MCF 10A (cell line): ENCODE data around the gene FAM234A. TPM values are rescaled to one million over a fixed set of nuclear protein-coding genes. Genes with fewer than 3 reads are reported as not detected.
"Not testable (repeated sequence)": the region's sequence is repeated elsewhere in the genome, so short reads cannot be mapped to it uniquely, and the experiment has no call there.

ENCODE experiments used
- BruUV-seq: library from RNA; stranded (reverse); fragments of 400-500 nt; replicated peaks from 2 replicates; lab custom pipeline; 2021; lab: Mats Ljungman, UMichigan
- CTCF ChIA-PET: fragments of 300-600 bp; sonication (Branson Sonifier 250); formaldehyde crosslinking; extraction: SDS; loops from one replicate; lab custom pipeline; 2021; ENCODE audit warnings: antibody characterized with exemption, inconsistent platforms; lab: Yijun Ruan, JAX
- POLR2A ChIA-PET: fragments of 300-600, 350-650 bp; sonication (Branson Sonifier 250); formaldehyde crosslinking; extraction: SDS; loops from one replicate; lab custom pipeline; 2020; ENCODE audit warnings: antibody characterized with exemption, inconsistent platforms; lab: Yijun Ruan, JAX
- DNase-seq: peaks from one replicate; pipeline ENCODE4 v3.0.0-alpha.2; 2018; ENCODE audit not compliant: unreplicated experiment
- H3K27ac Mint-ChIP-seq: one replicate; pipeline ENCODE4 v1.8.0; 2022; ENCODE audit warnings: mild to moderate bottlenecking, low read depth, mixed read lengths; ENCODE audit not compliant: unreplicated experiment
- H3K27me3 Mint-ChIP-seq: one replicate; pipeline ENCODE4 v1.8.0; 2022; ENCODE audit warnings: mixed read lengths; ENCODE audit not compliant: insufficient read depth, unreplicated experiment
- H3K36me3 Mint-ChIP-seq: one replicate; pipeline ENCODE4 v1.8.0; 2022; ENCODE audit warnings: mild to moderate bottlenecking, moderate library complexity, mixed read lengths; ENCODE audit not compliant: insufficient read depth, unreplicated experiment
- H3K4me1 Mint-ChIP-seq: one replicate; pipeline ENCODE4 v1.8.0; 2022; ENCODE audit warnings: mixed read lengths; ENCODE audit not compliant: insufficient read depth, unreplicated experiment
- H3K4me3 Mint-ChIP-seq: one replicate; pipeline ENCODE4 v1.8.0; 2022; ENCODE audit warnings: mild to moderate bottlenecking, moderate library complexity, mixed read lengths; ENCODE audit not compliant: unreplicated experiment
- H3K9me3 Mint-ChIP-seq: one replicate; pipeline ENCODE4 v1.8.0; 2022; ENCODE audit warnings: mixed read lengths; ENCODE audit not compliant: unreplicated experiment
- CTCF ChIP-seq: fragments of 200-600 bp; IDR thresholded peaks from one replicate; pipeline ENCODE4 v1.8.0; 2022; ENCODE audit warnings: antibody characterized with exemption, mild to moderate bottlenecking; ENCODE audit not compliant: unreplicated experiment
- intact Hi-C: fragments of 100-400 bp; cut with micrococcal nuclease; formaldehyde crosslinking; loops from 2 replicates; pipeline ENCODE4 v1.14.1; 2022
- total RNA-seq: library from RNA; stranded (reverse); gene quantifications from 2 replicates; pipeline ENCODE4 v1.2.3, GENCODE V29; 2022

FAM234A gene
- total RNA-seq, 1 experiment from 2014 or later: 67.3 TPM

- H3K9me3 Mint-ChIP-seq: no peaks in the 10 kb centered on the region
- POLR2A ChIA-PET: interaction anchor here (0.6 to 3.0 kb wide), 14 partner anchors 9 to 415 kb away, joined by 3 to 16 read pairs (median 4); partner anchors contain the start of gene AXIN1
- no peaks in the 10 kb centered on the region for H3K27me3 Mint-ChIP-seq
- H3K27ac Mint-ChIP-seq: peak within 1 kb of the TSS; percentile 84
- peaks cover 48% of the 10 kb centered on the region for H3K36me3 Mint-ChIP-seq
- intact Hi-C loops: loop anchor here (2.0 kb wide), 1 partner anchor 134 kb away; no protein-coding TSS in a partner anchor
- no peak for TF ChIP-seq CTCF
- H3K4me1 Mint-ChIP-seq: peaks cover 5% of the 10 kb centered on the region
- TSS peak; percentile 90 for BruUV-seq
- H3K4me3 Mint-ChIP-seq: peak within 1 kb of the TSS; percentile 87
- CTCF ChIA-PET: interaction anchor here (0.6 to 1.8 kb wide), 7 partner anchors 13 to 134 kb away, joined by 3 to 8 read pairs (median 4); no protein-coding TSS in a partner anchor
- DNase-seq: peak; percentile 85
Measured at GRCh38 chr16:228852-229730, 5.5 kb upstream of the FAM234A start, which contains the start of gene LUC7L. TSS of gene LUC7L (minus strand) at chr16:229449. CDS start at chr16:229339, 110 bp downstream.

GRCh38 chr16:229731-230281 lies 4.8 kb upstream of the FAM234A start:
- CTCF ChIA-PET: interaction anchor here (0.8 kb wide), 1 partner anchor 14 kb away, joined by 4 read pairs; no protein-coding TSS in a partner anchor
- intact Hi-C loops: loop anchor here (2.0 kb wide), 1 partner anchor 133 kb away; no protein-coding TSS in a partner anchor
- POLR2A ChIA-PET: interaction anchor here (0.7 to 3.0 kb wide), 7 partner anchors 11 to 154 kb away, joined by 3 to 16 read pairs (median 5); partner anchors contain the start of gene AXIN1
- no peak for DNase-seq
- Mint-ChIP-seq H3K27ac (peak overlapping the region; percentile 84), H3K9me3 (no peaks in the 10 kb centered on the region), H3K4me3 (peak overlapping the region; percentile 87), H3K36me3 (peaks cover 41% of the 10 kb centered on the region), H3K27me3 (no peaks in the 10 kb centered on the region), H3K4me1 (peaks cover 5% of the 10 kb centered on the region)
- no peak for TF ChIP-seq CTCF
- no TSS peak for BruUV-seq

GRCh38 chr16:230351-230750 lies 4.3 kb upstream of the FAM234A start:
- H3K9me3 Mint-ChIP-seq, BruUV-seq, H3K4me1 Mint-ChIP-seq, H3K27me3 Mint-ChIP-seq, CTCF ChIA-PET, H3K4me3 Mint-ChIP-seq, intact Hi-C loops, POLR2A ChIA-PET, DNase-seq, H3K27ac Mint-ChIP-seq: not testable (repeated sequence)
- peaks cover 35% of the 10 kb centered on the region for H3K36me3 Mint-ChIP-seq

GRCh38 chr16:230949-231348 lies 3.7 kb upstream of the FAM234A start:
- Mint-ChIP-seq H3K4me3 (no peak overlapping the region), H3K9me3 (no peaks in the 10 kb centered on the region), H3K27ac (no peak overlapping the region), H3K27me3 (no peaks in the 10 kb centered on the region), H3K4me1 (peaks cover 5% of the 10 kb centered on the region), H3K36me3 (peaks cover 29% of the 10 kb centered on the region)
- ChIA-PET CTCF (interaction anchor here (0.7 kb wide), 1 partner anchor 1456 kb away, joined by 3 read pairs; no protein-coding TSS in a partner anchor), POLR2A (no interaction called here)
- intact Hi-C loops: no loop called here
- no peak for TF ChIP-seq CTCF
- BruUV-seq: no TSS peak
- DNase-seq: no peak
